Tibial nerve (tissue), 4 donors: ENCODE results near the gene LAMC2. TPM values are rescaled to one million over a fixed set of nuclear protein-coding genes. Genes with fewer than 3 reads are reported as not detected.

Experiments used
- DNase-seq, 2 donors: peaks; one replicate each; pipeline ENCODE4 v3.0.0-alpha.2; 2019; ENCODE audit warnings: low spot score in 2 of 2
- H3K27ac ChIP-seq, 4 donors: fragments of 200-600 bp; sonication (generic) in 3 of 4; one replicate each; pipeline ENCODE4 v1.5.1; 2017 to 2019; ENCODE audit warnings: mild to moderate bottlenecking in 1 of 4
- H3K27me3 ChIP-seq, 2 donors: fragments of 200-600 bp; sonication (generic) in 1 of 2; one replicate each; pipeline versions ENCODE4 v1.5.1 to v1.6.0; 2017 to 2019
- H3K36me3 ChIP-seq, 3 donors: fragments of 200-600 bp; sonication (generic); one replicate each; pipeline ENCODE4 v1.5.1; 2018 to 2019
- H3K4me1 ChIP-seq, 4 donors: fragments of 200-600 bp; sonication (generic) in 3 of 4; one replicate each; pipeline ENCODE4 v1.5.1; 2017 to 2019
- H3K4me3 ChIP-seq, 4 donors: fragments of 200-600 bp; sonication (generic) in 3 of 4; one replicate each; pipeline ENCODE4 v1.5.1; 2017 to 2019; ENCODE audit warnings: mild to moderate bottlenecking in 1 of 4, moderate library complexity in 1 of 4
- H3K9me3 ChIP-seq, 4 donors: fragments of 200-600 bp; sonication (generic) in 3 of 4; one replicate each; pipeline ENCODE4 v1.5.1; 2017 to 2019
- CTCF ChIP-seq, 5 experiments: fragments of 200-600 bp in 3 of 5; fragments of 450-650 bp in 2 of 5; sonication (generic) in 3 of 5; IDR thresholded peaks; one replicate each; pipeline ENCODE4 v1.5.1; 2016 to 2019; ENCODE audit warnings: antibody characterized with exemption in 5 of 5, mild to moderate bottlenecking in 3 of 5, moderate library complexity in 2 of 5
- EP300 ChIP-seq, 2 donors: sonication (generic); formaldehyde crosslinking; IDR thresholded peaks; one replicate each; pipeline ENCODE4 v1.6.1; 2017; ENCODE audit warnings: antibody characterized with exemption in 2 of 2, mild to moderate bottlenecking in 1 of 2
- POLR2A ChIP-seq, 2 donors: fragments of 450-650 bp; IDR thresholded peaks; one replicate each; pipeline ENCODE4 v1.6.1; 2017; ENCODE audit warnings: antibody characterized with exemption in 2 of 2, mild to moderate bottlenecking in 2 of 2, moderate library complexity in 2 of 2
- WGBS, 2 donors: methylation state at CpG; one replicate each; pipeline ENCODE4 v1.1.5; 2018; 5-methylcytosine and 5-hydroxymethylcytosine counted together
- total RNA-seq, 4 donors: library from RNA; depleted of rRNA; stranded (reverse); fragments of >200 nt; gene quantifications; one replicate each; pipeline ENCODE4 v1.1.0, GENCODE V29; 2016

Gene LAMC2
- total RNA-seq, 4 donors from 2014 or later = 4.5 to 11.9 (median 8.1) TPM

GRCh38 chr1:183291802-183292514 is 105.9 kb downstream of the LAMC2 start:
- TF ChIP-seq POLR2A (IDR thresholded peaks at IDR 0.05) (no peak), CTCF (IDR thresholded peaks at IDR 0.05) (no peak), EP300 (IDR thresholded peaks at IDR 0.05) (no peak)
- Histone ChIP-seq H3K4me3 (no peak overlapping the region), H3K36me3 (no peaks in the 10 kb centered on the region), H3K27ac (peak overlapping the region in 2 of 4 donors; percentile 7 to 70), H3K4me1 (peaks cover 0 to 23% (median 0%) of the 10 kb centered on the region in 4 donors), H3K27me3 (no peaks in the 10 kb centered on the region), H3K9me3 (no peaks in the 10 kb centered on the region)
- WGBS, 2 donors = 54 to 57% methylated on average over 11 of the region's 11 CpGs
- DNase-seq = no peak

DNA sequence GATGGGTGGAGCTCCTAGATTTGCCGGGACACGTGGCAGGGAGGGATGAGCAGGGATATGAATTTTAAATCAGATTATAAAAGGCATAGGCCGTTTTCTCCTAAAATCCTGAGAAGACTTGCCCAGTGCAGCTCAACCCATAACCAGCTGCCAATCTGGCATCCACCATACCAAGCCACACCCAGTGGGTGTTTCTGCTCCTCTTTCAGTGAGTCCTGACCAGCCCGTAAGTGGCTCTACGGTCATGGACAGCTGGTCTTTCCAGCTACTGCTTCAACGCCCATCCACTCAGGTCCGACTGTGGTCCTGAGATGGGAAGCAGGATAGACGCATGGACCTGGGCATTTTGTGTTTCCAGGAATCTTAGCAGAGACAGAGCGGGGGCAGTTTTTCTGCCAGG is 107.2 kb downstream of the LAMC2 start:
- H3K9me3 ChIP-seq = no peaks in the 10 kb centered on the region
- no peak for DNase-seq
- no peaks in the 10 kb centered on the region for H3K36me3 ChIP-seq
- TF ChIP-seq POLR2A (IDR thresholded peaks at IDR 0.05) (no peak), CTCF (IDR thresholded peaks at IDR 0.05) (no peak), EP300 (IDR thresholded peaks at IDR 0.05) (no peak)
- H3K27me3 ChIP-seq = no peaks in the 10 kb centered on the region
- H3K27ac ChIP-seq = no peak overlapping the region
- 90 to 93% methylated on average over 9 of the region's 9 CpGs for WGBS, 2 donors
- H3K4me1 ChIP-seq = peaks cover 0 to 12% (median 0%) of the 10 kb centered on the region in 4 donors
- H3K4me3 ChIP-seq = no peak overlapping the region

- no peaks in the 10 kb centered on the region for H3K9me3 ChIP-seq
- peaks cover 0 to 12% (median 0%) of the 10 kb centered on the region in 4 donors for H3K4me1 ChIP-seq
- no peaks in the 10 kb centered on the region for H3K36me3 ChIP-seq
- WGBS, 2 donors = 83 to 91% methylated on average over 1 of the region's 1 CpG
- DNase-seq = no peak
- no peak overlapping the region for H3K27ac ChIP-seq
- H3K4me3 ChIP-seq = no peak overlapping the region
- H3K27me3 ChIP-seq = no peaks in the 10 kb centered on the region
- TF ChIP-seq CTCF (IDR thresholded peaks at IDR 0.05) = no peak
Measured at GRCh38 chr1:183293876-183294275, 107.8 kb downstream of the LAMC2 start.

Other genes with a start within 250 kb of the LAMC2 start
- gene SHCBP1L, start 233.1 kb upstream of the LAMC2 start, total RNA-seq = 1 to 10 TPM in 1 of 4 donors, not detected in 3; 1.3 TPM
- gene LAMC1, start 162.8 kb upstream of the LAMC2 start, total RNA-seq = 100 to 1,000 TPM; 288 to 318 (median 304) TPM
- gene NMNAT2, start 232.1 kb downstream of the LAMC2 start, total RNA-seq = 1 to 10 TPM in 2 of 4 donors, under 1 TPM in 2; 0.60 to 1.7 (median 0.92) TPM